H1 (cell line): ENCODE measurements around the gene PPP1R2. TPM values are rescaled to one million over a fixed set of nuclear protein-coding genes. Genes with fewer than 3 reads are reported as not detected.

ENCODE experiments used
- CTCF ChIA-PET: fragments of 300-600 bp; sonication (Branson Sonifier 250); formaldehyde crosslinking; loops from one replicate; lab custom pipeline; 2021; ENCODE audit not compliant: partially characterized antibody; lab: Charles Lee
- POLR2A ChIA-PET: fragments of 300-600 bp; sonication (Branson Sonifier 250); formaldehyde crosslinking; loops from one replicate; lab custom pipeline; 2021; ENCODE audit warnings: inconsistent platforms; ENCODE audit not compliant: partially characterized antibody; lab: Charles Lee
- DNase-seq, 2 experiments: peaks; one replicate each; pipeline versions ENCODE4 v3.0.0 to v3.0.0-alpha.2; 2010 to 2022; ENCODE audit warnings: low spot score in 2 of 2, low read depth in 1 of 2, mixed read lengths in 1 of 2
- FAIRE-seq: peaks from 2 replicates; lab custom pipeline; 2011; peaks lifted over from hg19 to GRCh38; lab: Jason Lieb, UNC
- H2AFZ ChIP-seq: 2 replicates; pipeline ENCODE4 v1.8.1; 2012; ENCODE audit warnings: low read length, inconsistent platforms
- H2AK5ac ChIP-seq: 2 replicates; pipeline ENCODE4 v1.6.1; 2013; ENCODE audit warnings: low read depth, low read length
- H2BK120ac ChIP-seq: replicated peaks from 2 replicates; pipeline ENCODE3; 2013; ENCODE audit warnings: low read depth, low read length, inconsistent platforms
- H2BK12ac ChIP-seq: 2 replicates; pipeline ENCODE4 v1.6.1; 2013; ENCODE audit warnings: low read depth, low read length
- H2BK15ac ChIP-seq: 2 replicates; pipeline ENCODE4 v1.6.1; 2013; ENCODE audit warnings: low read length
- H2BK20ac ChIP-seq: 2 replicates; pipeline ENCODE4 v1.6.1; 2013; ENCODE audit warnings: low read length
- H2BK5ac ChIP-seq: 2 replicates; pipeline ENCODE4 v1.6.1; 2013; ENCODE audit warnings: low read depth, low read length
- H3K14ac ChIP-seq: 2 replicates; pipeline ENCODE4 v1.6.1; 2013; ENCODE audit warnings: inconsistent platforms; ENCODE audit not compliant: insufficient read length
- H3K18ac ChIP-seq: 2 replicates; pipeline ENCODE4 v1.6.1; 2013; ENCODE audit warnings: low read length; ENCODE audit errors: extremely low read depth
- H3K23ac ChIP-seq: 2 replicates; pipeline ENCODE4 v1.6.1; 2013; ENCODE audit warnings: inconsistent platforms; ENCODE audit not compliant: insufficient read length
- H3K23me2 ChIP-seq: 2 replicates; pipeline ENCODE4 v1.6.1; 2013; ENCODE audit warnings: low read depth, low read length
- H3K27ac ChIP-seq: 2 replicates; pipeline ENCODE4 v1.6.1; 2011; ENCODE audit warnings: low read depth, low read length, inconsistent platforms
- H3K27me3 ChIP-seq, 4 experiments: replicated peaks in 1 of 4; 1 replicate in 1 of 4; 2 replicates in 3 of 4; pipeline versions ENCODE4 v1.6.1 to v1.8.1; 2011 to 2013; ENCODE audit warnings: low read length in 3 of 4, mild to moderate bottlenecking in 3 of 4, inconsistent platforms in 2 of 4, mixed read lengths in 2 of 4, moderate library complexity in 1 of 4; ENCODE audit not compliant: control insufficient read depth in 3 of 4, insufficient read depth in 3 of 4; ENCODE audit errors: extremely low read depth in 1 of 4
- H3K36me3 ChIP-seq, 4 experiments: 2 replicates each; pipeline versions ENCODE4 v1.6.1 to v1.8.1; 2011 to 2013; ENCODE audit warnings: mild to moderate bottlenecking in 4 of 4, low read length in 3 of 4, moderate library complexity in 2 of 4, control low read depth in 1 of 4, inconsistent platforms in 1 of 4; ENCODE audit not compliant: insufficient read depth in 4 of 4, control insufficient read depth in 2 of 4
- H3K4ac ChIP-seq: replicated peaks from 2 replicates; pipeline ENCODE3; 2013; ENCODE audit warnings: low read length, low read depth, mixed read lengths, inconsistent platforms; ENCODE audit not compliant: insufficient read length
- H3K4me1 ChIP-seq, 4 experiments: replicated peaks in 1 of 4; 1 replicate in 1 of 4; 2 replicates in 3 of 4; pipeline versions ENCODE4 v1.6.1 to v1.8.1; 2011 to 2013; ENCODE audit warnings: low read length in 3 of 4, inconsistent platforms in 2 of 4, mixed read lengths in 1 of 4; ENCODE audit not compliant: insufficient read depth in 4 of 4, control insufficient read depth in 3 of 4
- H3K4me2 ChIP-seq, 2 experiments: 2 replicates each; pipeline versions ENCODE4 v1.6.1 to v1.8.1; 2011 to 2013; ENCODE audit warnings: low read depth in 2 of 2, low read length in 2 of 2, control low read depth in 1 of 2, inconsistent platforms in 1 of 2, mild to moderate bottlenecking in 1 of 2; ENCODE audit not compliant: insufficient read depth in 1 of 2
- H3K4me3 ChIP-seq, 4 experiments: fragments of 200-600, 300-600 bp in 1 of 4; sonication (generic), shearing (Covaris generic), sonication (Bioruptor Twin) in 1 of 4; 2 replicates each; pipeline versions ENCODE4 v1.5.1 to v1.8.1; 2011 to 2016; ENCODE audit warnings: low read length in 4 of 4, low read depth in 3 of 4, control low read depth in 2 of 4, inconsistent platforms in 2 of 4, mild to moderate bottlenecking in 2 of 4, mixed read lengths in 1 of 4, moderate library complexity in 1 of 4; ENCODE audit not compliant: insufficient read depth in 2 of 4; ENCODE audit errors: extremely low read depth in 1 of 4
- H3K56ac ChIP-seq: replicated peaks from 2 replicates; pipeline ENCODE3; 2013; ENCODE audit warnings: low read depth, mild to moderate bottlenecking, mixed read lengths, low read length, inconsistent platforms; ENCODE audit not compliant: insufficient read length
- H3K79me1 ChIP-seq: 2 replicates; pipeline ENCODE4 v1.6.1; 2013; ENCODE audit warnings: low read depth, low read length, control low read depth
- H3K79me2 ChIP-seq, 2 experiments: 2 replicates each; pipeline versions ENCODE4 v1.6.1 to v1.8.1; 2012 to 2013; ENCODE audit warnings: low read length in 2 of 2, mild to moderate bottlenecking in 2 of 2, inconsistent platforms in 1 of 2; ENCODE audit not compliant: insufficient read depth in 2 of 2, control insufficient read depth in 1 of 2
- H3K9ac ChIP-seq, 4 experiments: replicated peaks in 1 of 4; 1 replicate in 1 of 4; 2 replicates in 3 of 4; pipeline versions ENCODE4 v1.6.1 to v1.8.1; 2011 to 2013; ENCODE audit warnings: low read depth in 3 of 4, low read length in 3 of 4, control low read depth in 2 of 4, mild to moderate bottlenecking in 2 of 4, moderate library complexity in 2 of 4, inconsistent platforms in 1 of 4; ENCODE audit errors: extremely low read depth in 1 of 4
- H3K9me3 ChIP-seq, 2 experiments: 2 replicates each; pipeline versions ENCODE4 v1.6.1 to v1.8.1; 2012 to 2013; ENCODE audit warnings: mild to moderate bottlenecking in 2 of 2, moderate library complexity in 2 of 2, control low read depth in 1 of 2, inconsistent platforms in 1 of 2, low read depth in 1 of 2, low read length in 1 of 2, mixed read lengths in 1 of 2; ENCODE audit not compliant: insufficient read depth in 2 of 2
- H4K20me1 ChIP-seq, 2 experiments: replicated peaks in 1 of 2; 2 replicates each; pipeline versions ENCODE3 to v1.8.1; 2011 to 2013; ENCODE audit warnings: inconsistent platforms in 2 of 2, low read length in 2 of 2, mild to moderate bottlenecking in 1 of 2; ENCODE audit not compliant: insufficient read depth in 2 of 2, control insufficient read depth in 1 of 2
- H4K5ac ChIP-seq: 2 replicates; pipeline ENCODE4 v1.6.1; 2013; ENCODE audit warnings: low read length, low read depth, mixed read lengths, inconsistent platforms; ENCODE audit not compliant: insufficient read length
- H4K8ac ChIP-seq: 2 replicates; pipeline ENCODE4 v1.8.0; 2013; ENCODE audit warnings: mild to moderate bottlenecking, moderate library complexity, low read length, inconsistent platforms; ENCODE audit not compliant: insufficient read depth; ENCODE audit errors: extremely low read depth
- H4K91ac ChIP-seq: replicated peaks from 2 replicates; pipeline ENCODE3; 2013; ENCODE audit warnings: low read length, mixed read lengths, inconsistent platforms; ENCODE audit not compliant: insufficient read length
- WGBS, 2 experiments: shearing (Covaris generic) in 1 of 2; methylation state at CpG; one replicate each; pipeline versions ENCODE4 v1.1.6 to v1.1.7; 2013 to 2015; ENCODE audit warnings: low lambda C conversion rate in 2 of 2, mixed read lengths in 2 of 2, inconsistent platforms in 1 of 2, low coverage in 1 of 2, missing lambda C conversion rate in 1 of 2; ENCODE audit not compliant: insufficient replicate concordance in 2 of 2, insufficient coverage in 1 of 2, insufficient read length in 1 of 2; ENCODE audit errors: extremely low coverage in 1 of 2, missing lambda C conversion rate in 1 of 2; 5-methylcytosine and 5-hydroxymethylcytosine counted together
- polyA plus RNA-seq, 7 experiments: library from polyadenylated mRNA; depleted of rRNA in 3 of 7; stranded (reverse) in 5 of 7; unstranded in 2 of 7; fragments of >200 nt in 5 of 7; fragments of 200-250 nt in 2 of 7; gene quantifications; 1 replicate in 5 of 7; 2 replicates in 1 of 7; 4 replicates in 1 of 7; pipeline versions ENCODE4 v1.2.1 to v1.2.3, GENCODE V29; 2011 to 2013; ENCODE audit warnings: missing spikeins in 2 of 7, mixed read lengths in 2 of 7
- total RNA-seq: library from RNA; stranded (reverse); fragmentation: NEBNext Ultra II Directional; extraction: Animal tissue kit (Norgen Biotek cat#: 25700); gene quantifications from 2 replicates; pipeline ENCODE4 v1.2.1, GENCODE V29; 2021

The PPP1R2 gene
- total and polyA plus RNA-seq, 2 of the 8 experiments (the other 6 are each of a cell fraction or from before 2014, with no cell fraction given): 14.0 to 26.5 TPM

DNA sequence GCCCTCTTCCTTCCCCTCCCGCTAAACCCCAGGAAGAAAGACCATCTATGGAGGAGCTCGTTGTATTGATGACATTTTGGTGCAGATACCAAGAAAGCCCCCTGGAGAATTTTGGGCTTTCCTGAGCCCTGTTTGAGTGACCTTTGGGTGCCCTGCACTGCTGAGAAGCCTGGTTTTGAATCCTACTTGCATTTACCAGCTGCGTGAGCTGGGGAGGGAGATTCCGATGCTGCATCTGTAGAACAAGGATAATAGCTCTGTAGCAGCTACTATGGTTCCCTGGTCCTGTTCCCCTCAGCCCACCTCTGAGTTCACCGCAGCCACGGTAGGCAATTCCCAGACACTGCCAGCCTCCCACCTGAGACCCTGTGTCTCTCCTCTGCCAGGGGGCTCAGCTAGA lies 35.4 kb upstream of the PPP1R2 start:
- no peak overlapping the region for H3K56ac ChIP-seq
- H4K5ac ChIP-seq: no peak overlapping the region
- H3K18ac ChIP-seq: no peak overlapping the region
- H3K4me2 ChIP-seq: no peak overlapping the region
- 92% methylated on average over 6 of the region's 6 CpGs; no CpG with 5 or more reads in 1 of the 2 experiments for WGBS, 2 experiments
- no peak overlapping the region for H2BK5ac ChIP-seq
- H3K79me2 ChIP-seq: no peaks in the 10 kb centered on the region
- H3K9ac ChIP-seq: no peak overlapping the region
- no peak overlapping the region for H3K23ac ChIP-seq
- no peak overlapping the region for H4K8ac ChIP-seq
- no peaks in the 10 kb centered on the region for H4K20me1 ChIP-seq
- H2BK12ac ChIP-seq: no peak overlapping the region
- CTCF ChIA-PET: interaction anchor here (0.8 to 0.9 kb wide), 2 partner anchors 13 to 366 kb away, joined by 4 read pairs; no protein-coding TSS in a partner anchor
- no peak overlapping the region for H4K91ac ChIP-seq
- 0 out of 2 replicates have a peak overlapping the region, but pooled peaks have one; percentile 1 for H2AFZ ChIP-seq
- POLR2A ChIA-PET: no interaction called here
- no peak overlapping the region for H3K27ac ChIP-seq
- no peaks in the 10 kb centered on the region for H3K36me3 ChIP-seq
- H3K23me2 ChIP-seq: no peaks in the 10 kb centered on the region
- H2BK120ac ChIP-seq: no peak overlapping the region
- peaks cover 0 to 3% (median 3%) of the 10 kb centered on the region in 4 experiments; a peak in 4 of 7 replicates for H3K4me1 ChIP-seq
- FAIRE-seq (no peak), DNase-seq (no peak)
- no peaks in the 10 kb centered on the region; a peak in 1 of 4 replicates for H3K9me3 ChIP-seq
- H2AK5ac ChIP-seq: no peak overlapping the region
- H3K4ac ChIP-seq: no peak overlapping the region
- H3K14ac ChIP-seq: no peak overlapping the region
- H3K4me3 ChIP-seq: no peak overlapping the region
- H2BK15ac ChIP-seq: 0 out of 2 replicates have a peak overlapping the region, but pooled peaks have one; percentile 81
- no peaks in the 10 kb centered on the region for H3K79me1 ChIP-seq
- H2BK20ac ChIP-seq: no peak overlapping the region
- H3K27me3 ChIP-seq: no peaks in the 10 kb centered on the region
